Keratinocyte (primary cell): ENCODE results near the gene CYP39A1. TPM values are rescaled to one million over a fixed set of nuclear protein-coding genes. Genes with fewer than 3 reads are reported as not detected.
"Not testable (repeated sequence)": the region's sequence is repeated elsewhere in the genome, so short reads cannot be mapped to it uniquely, and the experiment has no call there.

ENCODE experiments used
- DNase-seq: peaks from one replicate; pipeline ENCODE4 v3.0.0-alpha.2; 2011; ENCODE audit warnings: low read depth, missing footprints, low spot score
- FAIRE-seq: peaks from 2 replicates; lab custom pipeline; 2011; peaks lifted over from hg19 to GRCh38; lab: Jason Lieb, UNC
- H2AFZ ChIP-seq: 2 replicates; pipeline ENCODE4 v1.6.0; 2012; ENCODE audit warnings: low read length, control low read depth, inconsistent platforms; ENCODE audit not compliant: control insufficient read depth
- H3K27ac ChIP-seq: 2 replicates; pipeline ENCODE4 v1.5.1; 2011; ENCODE audit warnings: low read length; ENCODE audit not compliant: control insufficient read depth, insufficient read depth
- H3K27me3 ChIP-seq: 3 replicates; pipeline ENCODE4 v1.6.0; 2011; ENCODE audit warnings: low read length; ENCODE audit not compliant: control insufficient read depth, insufficient read depth; ENCODE audit errors: extremely low read depth
- H3K36me3 ChIP-seq, 2 experiments: 2 replicates in 1 of 2; 3 replicates in 1 of 2; pipeline ENCODE4 v1.5.1; 2011; ENCODE audit warnings: low read length in 2 of 2, mild to moderate bottlenecking in 1 of 2; ENCODE audit not compliant: control insufficient read depth in 2 of 2, insufficient read depth in 2 of 2; ENCODE audit errors: extremely low read depth in 1 of 2
- H3K4me1 ChIP-seq: 3 replicates; pipeline ENCODE4 v1.5.1; 2011; ENCODE audit warnings: low read length; ENCODE audit not compliant: control insufficient read depth, insufficient read depth; ENCODE audit errors: extremely low read depth
- H3K4me2 ChIP-seq: 3 replicates; pipeline ENCODE4 v1.6.0; 2011; ENCODE audit warnings: low read depth, low read length; ENCODE audit not compliant: control insufficient read depth, insufficient read depth; ENCODE audit errors: extremely low read depth
- H3K4me3 ChIP-seq, 3 experiments: fragments of 200-600 bp in 1 of 3; sonication (generic) in 1 of 3; 2 replicates in 2 of 3; 3 replicates in 1 of 3; pipeline ENCODE4 v1.5.1; 2011 to 2016; ENCODE audit warnings: low read length in 3 of 3, mild to moderate bottlenecking in 3 of 3, control low read depth in 2 of 3, inconsistent platforms in 1 of 3, low read depth in 1 of 3, mixed read lengths in 1 of 3, mixed run types in 1 of 3, moderate library complexity in 1 of 3; ENCODE audit not compliant: control insufficient read depth in 2 of 3, insufficient read depth in 2 of 3; ENCODE audit errors: extremely low read depth in 1 of 3
- H3K79me2 ChIP-seq: 2 replicates; pipeline ENCODE4 v1.6.0; 2012; ENCODE audit warnings: low read length; ENCODE audit not compliant: control insufficient read depth, insufficient read depth
- H3K9ac ChIP-seq: 3 replicates; pipeline ENCODE4 v1.6.0; 2011; ENCODE audit warnings: low read length; ENCODE audit not compliant: control insufficient read depth, insufficient read depth; ENCODE audit errors: extremely low read depth
- H3K9me1 ChIP-seq: 3 replicates; pipeline ENCODE4 v1.6.0; 2011; ENCODE audit warnings: low read length; ENCODE audit not compliant: control insufficient read depth, insufficient read depth; ENCODE audit errors: extremely low read depth
- H3K9me3 ChIP-seq: 2 replicates; pipeline ENCODE4 v1.5.1; 2012; ENCODE audit warnings: low read depth, low read length; ENCODE audit not compliant: control insufficient read depth
- H4K20me1 ChIP-seq: 3 replicates; pipeline ENCODE4 v1.6.0; 2011; ENCODE audit warnings: low read length; ENCODE audit not compliant: control insufficient read depth, insufficient read depth; ENCODE audit errors: extremely low read depth
- EZH2 ChIP-seq: IDR thresholded peaks from one replicate; pipeline ENCODE4 v1.6.1; 2012; ENCODE audit warnings: inconsistent platforms, mild to moderate bottlenecking, low read length, moderate library complexity
- dilution Hi-C: fragments of 300-500 bp; cut with MboI; formaldehyde crosslinking; loops from one replicate; pipeline ENCODE4 v1.7.0; 2020; ENCODE audit warnings: low sequenced_read_pairs; ENCODE audit not compliant: extremely low pct_ligation_motif_present
- polyA plus RNA-seq, 5 experiments: library from polyadenylated mRNA; depleted of rRNA in 3 of 5; stranded (reverse) in 3 of 5; stranded (forward) in 1 of 5; unstranded in 1 of 5; fragments of >200 nt; gene quantifications; 1 replicate in 1 of 5; 2 replicates in 3 of 5; 3 replicates in 1 of 5; pipeline versions ENCODE4 v1.2.1 to v1.2.3, GENCODE V29; 2011 to 2012; ENCODE audit warnings: missing spikeins in 2 of 5, low read depth in 1 of 5, low replicate concordance in 1 of 5
- TF ChIP-seq, protein P1 (sequence below), 3 experiments: IDR thresholded peaks in 1 of 3; conservative IDR thresholded peaks in 1 of 3; optimal IDR thresholded peaks in 1 of 3; 2 replicates in 2 of 3; 3 replicates in 1 of 3; pipeline versions ENCODE3 to v1.5.1; 2011; ENCODE audit warnings: low read length in 3 of 3, mild to moderate bottlenecking in 3 of 3, moderate library complexity in 2 of 3, control low read depth in 1 of 3, inconsistent platforms in 1 of 3; ENCODE audit not compliant: insufficient read depth in 2 of 3; ENCODE audit errors: extremely low read depth in 1 of 3

CYP39A1 gene
- polyA plus RNA-seq, 1 donor (not counting 4 experiments of a cell fraction or from before 2014, with no cell fraction given): 1.6 TPM

DNA sequence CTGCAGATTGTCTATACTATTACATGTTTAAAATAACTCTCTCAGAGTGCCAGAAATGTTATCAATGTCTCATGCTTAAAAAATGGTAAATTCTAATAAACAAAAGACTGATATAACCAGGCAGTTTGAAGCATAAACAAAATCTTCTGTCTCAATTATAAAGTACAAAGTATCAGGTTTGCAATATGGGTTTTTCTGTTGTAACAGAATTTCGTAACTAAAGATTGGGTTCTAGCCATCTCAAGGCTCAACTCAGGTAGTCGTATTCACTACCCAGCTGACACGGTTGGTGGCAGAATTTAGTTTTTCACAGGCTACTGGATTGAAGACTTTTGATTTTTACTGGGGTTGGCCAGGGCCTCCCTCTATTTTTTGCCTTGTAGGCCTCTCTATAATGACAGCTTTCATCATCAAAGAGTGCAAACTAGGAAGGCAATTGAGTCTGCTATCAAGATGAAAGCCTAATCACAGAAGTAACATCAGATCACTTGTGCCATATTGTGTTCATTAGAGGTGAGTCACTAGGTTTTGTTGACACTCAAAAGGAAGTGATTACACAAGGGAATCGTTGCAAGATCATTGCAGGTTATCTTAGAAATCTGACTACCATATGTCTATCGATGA is 3.6 kb downstream of the CYP39A1 start:
- no peaks in the 10 kb centered on the region for H3K9me3 ChIP-seq
- H3K9ac ChIP-seq: no peak overlapping the region
- dilution Hi-C loops: no loop called here
- no peaks in the 10 kb centered on the region for H3K79me2 ChIP-seq
- H3K27ac ChIP-seq: no peak overlapping the region
- H3K27me3 ChIP-seq: no peaks in the 10 kb centered on the region
- no peaks in the 10 kb centered on the region for H4K20me1 ChIP-seq
- FAIRE-seq (peak; percentile 77), DNase-seq (no peak)
- H3K4me1 ChIP-seq: peaks cover 14% of the 10 kb centered on the region
- no peaks in the 10 kb centered on the region for H3K36me3 ChIP-seq
- H3K9me1 ChIP-seq: no peaks in the 10 kb centered on the region
- H3K4me3 ChIP-seq: no peak overlapping the region
- H2AFZ ChIP-seq: no peak overlapping the region
- TF ChIP-seq EZH2: no peak
- TF ChIP-seq, protein P1, sequence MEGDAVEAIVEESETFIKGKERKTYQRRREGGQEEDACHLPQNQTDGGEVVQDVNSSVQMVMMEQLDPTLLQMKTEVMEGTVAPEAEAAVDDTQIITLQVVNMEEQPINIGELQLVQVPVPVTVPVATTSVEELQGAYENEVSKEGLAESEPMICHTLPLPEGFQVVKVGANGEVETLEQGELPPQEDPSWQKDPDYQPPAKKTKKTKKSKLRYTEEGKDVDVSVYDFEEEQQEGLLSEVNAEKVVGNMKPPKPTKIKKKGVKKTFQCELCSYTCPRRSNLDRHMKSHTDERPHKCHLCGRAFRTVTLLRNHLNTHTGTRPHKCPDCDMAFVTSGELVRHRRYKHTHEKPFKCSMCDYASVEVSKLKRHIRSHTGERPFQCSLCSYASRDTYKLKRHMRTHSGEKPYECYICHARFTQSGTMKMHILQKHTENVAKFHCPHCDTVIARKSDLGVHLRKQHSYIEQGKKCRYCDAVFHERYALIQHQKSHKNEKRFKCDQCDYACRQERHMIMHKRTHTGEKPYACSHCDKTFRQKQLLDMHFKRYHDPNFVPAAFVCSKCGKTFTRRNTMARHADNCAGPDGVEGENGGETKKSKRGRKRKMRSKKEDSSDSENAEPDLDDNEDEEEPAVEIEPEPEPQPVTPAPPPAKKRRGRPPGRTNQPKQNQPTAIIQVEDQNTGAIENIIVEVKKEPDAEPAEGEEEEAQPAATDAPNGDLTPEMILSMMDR (optimal IDR thresholded peaks at IDR 0.05 in 1 of 3, IDR thresholded peaks at IDR 0.05 in 1 of 3, conservative IDR thresholded peaks at IDR 0.05 in 1 of 3; ENCODE audit: extremely low read depth in 1 of 3, insufficient read depth in 2 of 3, low read length in 3 of 3): no peak
- no peak overlapping the region for H3K4me2 ChIP-seq

GRCh38 chr6:46648108-46648507 is 4.5 kb downstream of the CYP39A1 start:
- H3K27ac ChIP-seq, H3K9ac ChIP-seq, FAIRE-seq, dilution Hi-C loops, H3K27me3 ChIP-seq, H3K36me3 ChIP-seq, DNase-seq, H2AFZ ChIP-seq, H3K4me2 ChIP-seq, H3K4me3 ChIP-seq, H3K9me3 ChIP-seq, H3K9me1 ChIP-seq, H3K79me2 ChIP-seq, H4K20me1 ChIP-seq: not testable (repeated sequence)
- peaks cover 19% of the 10 kb centered on the region for H3K4me1 ChIP-seq

DNA sequence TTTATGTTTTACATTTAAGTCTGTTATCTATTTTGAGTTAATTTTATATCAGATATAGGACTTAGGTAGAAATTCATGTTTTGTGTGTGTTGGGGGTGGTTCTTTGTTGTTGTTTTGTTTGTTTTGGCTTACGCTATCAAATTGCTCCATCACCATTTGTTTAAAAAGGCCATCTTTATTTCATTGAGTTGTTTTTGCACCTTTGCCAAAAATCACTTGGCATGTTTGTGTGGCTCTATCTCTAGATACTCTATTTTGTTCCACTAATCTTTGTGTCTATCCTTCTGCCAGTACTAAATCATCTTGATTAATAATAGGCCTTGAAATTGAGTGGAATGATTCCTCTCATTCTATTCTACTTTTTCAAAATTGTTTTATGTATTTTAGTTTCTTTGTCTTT is 7.4 kb downstream of the CYP39A1 start:
- dilution Hi-C loops: no loop called here
- Histone ChIP-seq H3K27me3 (no peaks in the 10 kb centered on the region), H3K9ac (no peak overlapping the region), H3K4me3 (no peak overlapping the region), H3K9me1 (no peaks in the 10 kb centered on the region), H3K36me3 (no peaks in the 10 kb centered on the region), H3K27ac (no peak overlapping the region), H4K20me1 (no peaks in the 10 kb centered on the region), H3K4me1 (peaks cover 23% of the 10 kb centered on the region), H2AFZ (no peak overlapping the region), H3K9me3 (no peaks in the 10 kb centered on the region), H3K79me2 (no peaks in the 10 kb centered on the region), H3K4me2 (no peak overlapping the region)
- DNase-seq (no peak), FAIRE-seq (no peak)
- no peak for TF ChIP-seq EZH2
- TF ChIP-seq, protein P1 (optimal IDR thresholded peaks at IDR 0.05 in 1 of 3, IDR thresholded peaks at IDR 0.05 in 1 of 3, conservative IDR thresholded peaks at IDR 0.05 in 1 of 3; ENCODE audit: extremely low read depth in 1 of 3, insufficient read depth in 2 of 3, low read length in 3 of 3): no peak
